T-helper 22 cell (primary cell): ENCODE data around the gene GDE1.

ENCODE experiments used
- DNase-seq: peaks from one replicate; pipeline ENCODE4 v3.0.0-alpha.2; 2020; ENCODE audit warnings: low read depth

GDE1 gene

DNA sequence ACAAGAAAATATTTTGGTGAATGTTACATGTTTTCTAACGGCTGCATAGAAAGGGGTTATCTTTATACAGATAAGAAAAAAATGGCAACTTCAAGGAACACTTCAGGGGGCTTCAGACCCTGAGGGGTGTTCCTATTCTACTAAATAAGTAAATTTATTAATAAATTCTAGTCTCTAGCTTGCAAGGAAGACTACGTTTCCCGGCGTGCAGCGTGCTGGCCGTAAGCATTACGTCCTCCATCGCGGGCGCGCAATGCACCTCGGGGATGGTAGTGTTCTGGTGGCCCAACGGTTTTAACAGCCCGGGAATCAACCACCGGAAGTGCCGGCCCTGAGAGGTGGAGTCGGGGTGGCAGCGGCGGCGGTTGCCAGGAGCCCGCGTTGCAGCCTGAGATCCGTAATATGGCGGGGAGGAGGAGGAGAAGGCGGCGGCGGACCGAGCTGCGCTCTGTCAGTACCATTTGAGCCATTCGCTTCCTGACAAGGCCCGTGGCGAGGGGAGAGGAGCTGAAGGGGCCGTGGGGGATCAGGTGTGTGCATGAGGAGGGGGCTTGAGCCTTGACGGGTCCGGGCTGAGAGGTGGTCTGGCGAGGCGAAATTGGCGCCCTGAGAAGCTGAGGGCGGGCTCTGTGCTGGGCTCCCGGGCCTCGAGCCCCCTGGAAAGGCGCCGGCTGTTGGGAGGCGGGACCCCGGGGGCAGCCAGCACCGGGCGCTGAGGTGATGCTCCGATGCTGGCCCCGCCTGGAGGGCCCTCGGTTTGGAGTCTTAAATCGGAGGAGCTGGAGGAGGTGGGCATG, 1.9 kb upstream of the GDE1 start, which contains the start of gene CCP110:
CCP110 (plus strand) TSS at position 384 of the 797 bp plus-strand sequence. CDS start 3,940 bp downstream, outside the sequence.
- DNase-seq, result peak; percentile 94

DNA sequence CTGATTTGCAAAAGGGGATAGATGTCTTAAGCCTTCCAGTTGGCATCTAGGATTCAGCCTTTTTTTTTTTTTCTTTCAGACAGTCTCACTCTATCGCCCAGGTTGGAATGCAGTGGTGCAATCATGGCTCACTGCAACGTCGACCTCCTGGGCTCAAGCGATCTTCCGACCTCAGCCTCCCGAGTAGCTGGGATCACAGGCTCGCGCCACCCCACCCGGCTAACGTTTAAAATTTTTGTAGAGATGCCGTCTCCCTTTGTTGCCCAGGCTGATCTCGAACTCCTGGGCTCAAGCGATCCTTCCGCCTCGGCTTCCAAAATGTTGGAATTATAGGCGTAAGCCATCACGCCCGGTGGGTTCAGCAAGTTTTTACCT, 1.3 kb upstream of the GDE1 start:
- DNase-seq, result no peak

DNA sequence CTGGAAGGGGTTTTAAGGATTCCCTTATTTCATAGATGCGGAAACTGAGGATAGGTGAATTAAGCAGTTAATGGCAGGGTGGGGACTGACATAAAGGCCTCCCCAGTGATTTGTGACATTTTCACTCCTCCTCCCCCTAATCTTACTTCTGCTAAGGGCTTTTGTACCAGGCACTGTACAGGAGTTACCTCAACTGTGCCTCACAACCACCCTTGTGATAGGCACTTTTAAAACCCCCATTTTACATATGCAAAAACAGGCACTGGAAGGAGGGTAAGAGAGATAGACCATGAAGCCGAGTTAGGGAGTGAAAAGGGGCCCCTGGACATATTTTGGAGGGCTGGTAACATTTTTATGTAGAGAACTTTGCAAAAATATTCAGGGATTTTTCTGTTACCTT, 862 bp upstream of the GDE1 start:
- DNase-seq, result no peak

DNA sequence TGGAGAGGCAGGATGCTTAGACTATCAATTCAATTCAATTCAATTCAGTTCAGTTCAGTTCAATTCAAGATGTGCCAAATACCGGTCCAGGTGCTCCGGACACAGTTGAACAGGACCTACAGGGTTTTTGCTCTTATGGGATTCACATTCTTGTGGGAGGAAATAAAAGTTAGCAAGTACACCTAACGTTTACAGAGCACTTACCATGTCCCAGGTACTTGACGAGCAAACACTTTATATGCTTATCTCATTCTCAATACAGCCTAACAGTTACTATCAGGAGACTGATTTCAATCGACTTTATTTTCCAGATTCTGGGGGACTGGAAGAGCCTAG, 467 bp upstream of the GDE1 start:
- no peak for DNase-seq

DNA sequence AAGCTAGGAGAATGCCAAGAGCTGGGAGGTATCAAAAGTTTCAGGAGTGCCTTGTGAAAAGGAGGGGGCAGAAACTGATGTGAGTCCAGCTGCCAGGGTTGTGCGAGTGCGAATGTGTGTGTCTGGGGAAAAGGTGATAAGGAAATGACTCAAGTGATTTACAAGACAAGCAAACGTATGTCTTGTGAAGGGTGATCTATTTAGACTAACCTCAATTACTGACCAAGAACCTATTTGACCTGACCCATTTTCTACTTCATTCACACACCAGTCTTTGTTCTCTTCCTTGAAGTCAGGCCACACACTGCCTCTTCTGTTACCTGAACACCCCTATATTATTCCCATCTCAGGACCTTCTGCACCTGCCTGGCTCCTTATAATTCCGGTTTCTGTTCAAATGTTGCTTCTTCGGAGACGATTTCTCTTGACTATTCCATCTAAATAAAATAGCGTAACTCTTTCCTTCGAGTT, 1.0 kb downstream of the GDE1 start:
- no peak for DNase-seq

DNA sequence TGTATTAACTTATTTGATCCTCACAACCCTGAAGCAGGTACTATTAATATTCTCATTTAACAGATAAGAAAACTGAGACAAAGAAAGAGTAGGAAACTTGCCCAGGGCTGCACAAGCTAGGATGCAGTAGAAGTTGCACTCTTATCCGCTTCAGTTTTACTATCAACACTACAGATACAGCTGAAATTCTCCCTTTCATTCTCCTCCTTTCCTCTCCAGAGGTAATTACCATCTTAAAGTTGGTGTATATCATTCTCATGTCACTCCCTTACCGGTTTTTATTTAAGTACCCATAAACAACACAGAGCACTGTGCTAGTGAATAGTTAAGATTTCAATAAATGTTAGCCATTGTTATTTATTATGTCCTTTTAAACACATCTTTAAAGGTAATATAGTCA, 3.5 kb downstream of the GDE1 start:
- DNase-seq, result no peak

DNA sequence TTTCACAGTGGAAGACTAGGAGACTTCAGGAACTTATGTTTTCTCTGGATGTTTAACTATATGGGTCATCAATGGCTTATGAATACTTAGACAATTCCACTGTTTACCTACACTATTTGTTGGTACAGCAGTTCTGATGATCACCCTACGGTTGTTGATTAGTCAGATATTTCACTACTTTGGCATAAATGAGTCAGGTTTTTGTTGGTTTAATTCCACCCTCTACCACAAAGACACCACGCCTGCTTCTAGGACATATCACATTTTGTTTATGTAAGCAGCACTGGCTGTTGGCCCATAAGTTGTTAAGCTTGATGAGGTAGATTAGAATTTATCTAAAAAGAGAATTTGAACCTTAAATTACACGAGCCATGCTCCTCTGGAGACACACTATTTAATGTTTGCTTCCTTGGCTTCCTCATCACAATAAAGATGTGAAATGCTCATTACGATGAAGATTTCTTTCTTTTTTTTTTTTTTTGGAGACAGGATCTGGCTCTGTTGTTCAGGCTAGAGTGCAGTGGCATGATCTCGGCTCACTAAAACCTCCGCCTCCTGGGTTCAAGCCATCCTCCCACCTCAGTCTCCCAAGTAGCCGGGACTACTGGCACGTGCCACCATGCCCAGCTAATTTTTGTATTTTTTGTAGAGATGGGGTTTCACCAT, 4.3 kb downstream of the GDE1 start:
- no peak for DNase-seq

DNA sequence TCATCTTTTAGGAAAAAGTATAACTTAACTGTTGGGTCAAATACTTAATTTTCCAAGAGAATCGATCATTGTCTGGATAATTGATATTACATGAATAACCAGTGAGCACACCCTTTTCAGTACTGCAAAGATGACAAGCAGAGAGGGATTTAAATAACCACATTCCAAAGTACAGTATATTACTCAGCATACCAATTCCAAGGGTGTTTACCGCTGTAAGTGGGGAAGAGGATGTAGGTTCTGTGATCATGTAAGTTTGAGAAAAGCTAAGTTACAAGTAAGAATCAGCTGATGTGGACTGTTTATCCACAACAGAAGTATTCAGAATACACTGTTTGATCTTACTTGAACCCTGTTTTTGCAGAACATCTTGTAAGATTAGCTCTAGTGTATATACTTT, 6.1 kb downstream of the GDE1 start:
- DNase-seq, result no peak

DNA sequence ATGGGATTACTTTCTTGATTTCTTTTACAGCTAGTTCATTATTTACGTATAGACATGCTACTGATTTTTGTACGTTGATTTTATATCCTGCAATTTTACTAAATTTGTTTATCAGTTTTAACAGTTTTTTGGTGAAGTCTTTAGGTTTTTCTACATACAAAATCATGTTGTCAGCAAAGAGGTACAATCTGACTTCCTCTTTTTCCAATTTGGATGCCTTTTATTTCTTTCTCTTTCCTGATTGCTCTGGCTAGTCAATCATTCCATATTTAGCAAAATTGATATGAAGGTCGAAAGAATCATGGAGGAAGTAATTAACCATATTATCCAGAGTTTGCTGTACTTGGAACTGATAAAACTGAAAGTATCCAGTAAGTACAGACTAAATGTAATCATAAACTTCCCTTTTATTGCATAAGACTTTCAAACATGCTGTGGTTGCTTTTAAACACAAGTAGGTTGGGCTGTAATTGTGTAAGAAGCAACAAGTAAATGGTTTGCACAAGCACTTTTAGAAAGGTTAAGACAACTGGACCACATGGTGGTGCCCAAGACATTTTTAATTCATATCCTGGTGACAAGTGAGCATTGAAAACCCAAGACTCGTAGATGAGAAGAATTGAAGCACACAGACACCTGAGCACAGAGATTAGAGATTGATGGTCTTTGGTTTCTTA, 8.4 kb downstream of the GDE1 start:
- no peak for DNase-seq

DNA sequence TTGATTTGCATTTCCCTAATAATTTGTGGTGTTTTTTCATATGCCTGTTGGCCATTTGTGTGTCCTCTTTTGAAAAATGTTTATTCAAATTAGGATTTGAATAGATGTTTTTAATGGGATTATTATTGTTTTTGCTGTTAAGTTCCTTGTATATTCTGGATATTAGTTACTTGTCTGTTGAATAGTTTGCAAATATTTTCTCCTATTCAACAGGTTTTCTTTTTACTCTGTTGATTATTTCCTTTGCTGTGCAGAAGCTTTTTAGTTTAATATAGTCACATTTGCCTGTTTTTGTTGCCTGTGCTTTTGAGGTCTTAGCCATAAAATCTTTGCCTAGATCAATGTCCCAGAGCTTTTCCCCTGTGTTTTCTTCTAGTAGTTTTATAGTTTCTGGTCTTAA, 9.6 kb downstream of the GDE1 start:
- DNase-seq, result no peak

DNA sequence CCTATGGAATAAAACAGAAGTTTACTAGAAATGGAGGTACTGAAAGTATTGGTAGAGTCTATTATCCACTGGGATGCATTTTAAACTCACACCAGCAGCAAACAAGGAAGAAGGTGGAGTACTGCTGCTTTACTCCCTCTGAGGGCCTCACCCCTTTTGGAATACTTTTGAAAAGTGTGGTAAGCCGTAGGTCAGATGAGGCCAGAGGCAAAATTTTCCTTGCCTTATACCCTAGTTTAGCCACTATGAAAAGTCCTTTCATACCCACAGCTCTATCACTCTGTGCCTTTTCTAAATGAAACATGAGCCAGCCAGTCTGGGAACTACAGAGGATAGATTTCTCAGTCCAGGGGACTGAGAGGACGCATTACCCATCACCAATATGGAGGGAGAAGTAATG, 14.0 kb downstream of the GDE1 start:
- no peak for DNase-seq

DNA sequence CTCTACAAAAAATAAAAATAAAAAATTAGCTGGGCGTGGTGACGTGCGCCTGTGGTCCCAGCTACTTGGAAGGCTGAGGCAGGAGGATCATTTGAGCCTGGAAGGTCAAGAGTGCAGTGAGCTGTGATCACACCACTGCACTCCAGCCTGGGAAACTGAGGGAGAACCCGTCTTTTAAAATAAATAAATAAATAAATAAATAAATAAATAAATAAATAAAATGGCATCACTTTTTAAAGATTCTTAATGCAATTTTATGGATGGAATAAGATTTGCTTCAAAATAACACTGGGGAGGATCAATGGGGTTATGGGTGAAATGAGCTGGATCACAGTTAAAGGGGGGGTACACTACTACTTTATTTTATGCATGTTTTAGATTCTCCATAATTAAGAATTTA, 14.9 kb downstream of the GDE1 start:
- DNase-seq, result no peak

DNA sequence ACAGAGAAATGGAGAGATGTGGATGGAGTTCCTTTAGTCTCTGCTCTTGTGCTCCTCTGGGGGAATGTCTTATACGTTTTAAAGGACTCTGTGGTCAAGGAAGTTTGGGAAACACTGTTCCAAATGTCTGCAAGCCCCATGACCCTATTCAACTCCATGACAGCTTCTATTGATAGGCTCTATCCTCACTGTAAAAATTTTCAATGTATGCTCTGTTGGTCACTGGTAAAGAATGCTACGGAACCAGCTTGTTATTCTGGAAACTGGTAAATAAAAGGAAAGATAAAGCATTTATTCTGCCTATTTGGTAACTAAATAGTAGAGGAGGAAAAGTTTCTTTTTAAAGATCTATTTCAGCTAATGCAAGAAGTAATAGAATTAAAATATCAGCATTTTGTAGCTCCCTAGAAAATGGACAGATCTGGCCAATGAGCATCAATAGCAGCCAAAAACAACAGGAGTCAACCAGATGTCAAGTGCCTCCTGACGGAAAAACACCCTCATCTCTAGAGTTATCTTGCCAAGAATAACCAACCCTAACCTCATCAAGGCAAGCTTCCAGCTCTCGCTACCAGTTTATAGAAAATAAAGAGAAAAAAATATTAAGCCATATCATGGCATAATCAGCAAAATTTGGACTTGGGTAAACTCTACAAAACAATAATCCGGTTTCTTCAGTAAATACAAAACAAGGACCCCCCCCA, 16.1 kb downstream of the GDE1 start:
- no peak for DNase-seq

DNA sequence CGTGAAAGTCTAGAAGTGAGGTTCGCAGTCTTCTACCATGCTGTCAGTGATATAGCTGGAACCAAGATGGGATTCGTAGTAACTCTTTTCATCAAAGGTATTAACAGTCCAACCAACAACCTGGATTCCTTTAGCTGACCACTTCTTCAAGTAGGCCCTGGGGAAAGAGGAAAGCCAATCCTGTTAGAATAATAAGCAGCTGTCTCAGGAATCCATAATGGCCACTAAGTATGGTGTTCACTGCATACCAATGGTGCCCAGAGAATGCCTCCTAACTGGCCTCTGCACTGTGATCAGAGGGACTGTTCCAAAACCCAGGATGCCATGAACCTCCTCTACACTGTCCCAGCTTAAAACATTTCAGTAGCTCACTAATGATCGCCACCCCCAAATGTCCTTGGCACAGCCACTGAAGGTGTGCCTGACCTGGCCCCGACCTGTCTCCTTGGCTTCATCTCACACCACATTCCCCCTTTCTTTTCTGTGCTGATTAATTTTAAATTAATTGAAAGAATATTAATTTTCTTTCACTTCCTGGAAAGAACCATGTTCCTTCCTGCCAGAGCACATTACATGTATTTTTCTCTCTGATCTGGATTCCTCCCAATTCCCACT, 18.3 kb downstream of the GDE1 start:
- no peak for DNase-seq

DNA sequence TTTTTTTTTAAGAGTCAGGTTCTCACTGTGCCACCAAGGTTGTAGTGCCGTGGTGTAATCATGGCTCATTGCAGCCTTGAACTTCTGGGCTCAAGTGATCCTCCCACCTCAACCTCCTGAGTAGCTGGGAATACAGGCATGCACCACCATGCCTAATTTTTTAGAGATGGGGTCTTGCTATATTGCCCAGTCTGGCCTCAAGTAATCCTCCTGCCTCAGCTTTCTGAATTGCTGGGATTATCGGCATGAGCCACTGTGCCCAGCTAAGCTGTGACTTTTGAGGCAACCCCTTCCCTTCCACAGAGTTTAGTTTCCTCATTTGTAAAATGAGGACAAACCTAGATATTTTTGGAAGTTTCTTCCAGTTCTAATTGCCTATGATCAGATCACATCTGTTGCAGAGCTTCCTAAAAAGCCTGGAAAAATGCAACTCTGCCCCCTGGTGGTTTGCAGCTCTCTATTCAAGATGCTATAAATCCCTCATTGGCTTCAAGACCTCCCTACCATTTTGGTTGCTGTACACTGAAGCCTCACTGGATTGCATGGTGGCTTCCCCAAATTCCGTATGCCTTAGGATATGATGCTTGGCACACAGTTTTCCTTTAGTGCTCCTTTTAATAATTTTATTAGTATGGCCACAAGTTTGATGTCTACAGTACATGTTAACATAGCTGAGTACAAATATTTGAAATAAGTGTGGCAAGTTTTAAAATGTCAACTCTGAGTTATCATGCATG, 19.3 kb downstream of the GDE1 start:
- no peak for DNase-seq

DNA sequence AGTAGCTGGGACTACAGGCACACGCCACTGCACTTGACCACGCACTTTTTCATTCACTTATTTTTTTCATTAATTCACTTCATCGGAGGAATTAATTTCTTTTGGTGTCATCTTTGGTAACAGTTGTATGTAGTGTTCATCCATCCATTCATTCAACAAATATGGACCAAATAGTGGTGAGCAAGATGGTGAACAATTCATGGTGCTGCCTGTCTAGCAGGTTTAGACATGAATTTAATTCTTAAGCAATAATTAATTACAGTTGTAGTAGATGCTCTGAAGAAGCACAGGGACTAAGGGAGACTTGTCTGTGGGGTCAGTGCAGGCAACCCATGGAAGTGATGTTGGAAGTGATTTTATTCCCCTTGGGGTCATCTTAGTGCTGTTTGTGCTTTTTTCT, 22.4 kb downstream of the GDE1 start:
- no peak for DNase-seq

DNA sequence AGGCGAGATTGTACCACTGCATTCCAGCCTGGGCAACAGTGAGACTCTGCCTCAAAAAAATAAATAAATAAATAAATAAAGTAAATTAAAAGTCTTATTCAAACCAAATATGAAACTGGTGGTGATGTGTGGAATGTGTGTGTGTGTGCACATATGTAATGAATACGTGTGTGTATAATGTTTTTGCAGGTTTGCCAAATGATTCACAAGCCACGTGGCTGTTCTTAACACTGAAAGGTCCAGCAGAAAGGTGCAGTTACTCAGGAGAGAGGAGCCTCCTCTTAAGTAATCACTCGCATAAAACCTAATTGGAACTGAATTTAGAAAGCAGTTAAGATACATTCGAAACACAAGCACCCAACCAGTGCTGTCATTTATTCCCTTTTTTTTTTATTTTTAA, 22.9 kb downstream of the GDE1 start:
- no peak for DNase-seq

DNA sequence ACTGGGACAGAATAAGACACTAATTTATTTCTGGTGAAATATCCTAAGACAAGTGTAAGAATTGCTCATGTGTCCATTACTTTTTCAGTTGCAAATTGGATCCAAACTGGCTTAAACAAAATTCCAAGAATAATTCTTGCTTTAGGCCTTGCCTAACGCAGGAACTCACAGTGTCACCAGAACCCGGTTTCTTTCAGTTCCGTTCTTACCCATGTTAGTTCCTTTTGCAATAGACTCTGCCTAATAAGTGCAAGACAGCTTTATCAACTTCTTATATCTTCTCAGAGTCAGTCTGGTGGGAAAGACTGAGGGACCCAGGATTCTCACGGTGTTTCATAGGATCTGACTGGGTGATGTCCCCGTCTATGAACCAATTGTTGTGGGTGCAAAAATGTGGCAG, 24.7 kb downstream of the GDE1 start:
- no peak for DNase-seq

DNA sequence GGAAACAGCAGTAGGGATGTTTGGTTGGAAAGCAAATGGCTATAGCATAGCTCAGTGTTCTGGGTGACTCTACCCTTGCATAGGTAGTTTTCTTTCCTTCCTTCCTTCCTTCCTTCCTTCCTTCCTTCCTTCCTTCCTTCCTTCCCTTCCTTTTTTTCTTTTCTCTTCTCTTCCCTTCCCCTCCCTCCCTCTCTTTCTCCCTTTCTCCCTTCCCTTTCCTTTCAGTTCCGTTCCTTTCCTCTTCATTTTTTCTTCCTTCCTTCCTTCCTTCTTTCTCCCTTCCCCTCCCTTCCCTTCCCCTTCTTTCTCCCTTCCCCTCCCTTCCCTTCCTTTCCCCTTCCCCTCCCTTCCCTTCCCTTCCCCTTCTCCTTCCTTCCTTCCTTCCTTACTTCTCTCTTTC, 31.3 kb downstream of the GDE1 start:
- DNase-seq, result no peak

DNA sequence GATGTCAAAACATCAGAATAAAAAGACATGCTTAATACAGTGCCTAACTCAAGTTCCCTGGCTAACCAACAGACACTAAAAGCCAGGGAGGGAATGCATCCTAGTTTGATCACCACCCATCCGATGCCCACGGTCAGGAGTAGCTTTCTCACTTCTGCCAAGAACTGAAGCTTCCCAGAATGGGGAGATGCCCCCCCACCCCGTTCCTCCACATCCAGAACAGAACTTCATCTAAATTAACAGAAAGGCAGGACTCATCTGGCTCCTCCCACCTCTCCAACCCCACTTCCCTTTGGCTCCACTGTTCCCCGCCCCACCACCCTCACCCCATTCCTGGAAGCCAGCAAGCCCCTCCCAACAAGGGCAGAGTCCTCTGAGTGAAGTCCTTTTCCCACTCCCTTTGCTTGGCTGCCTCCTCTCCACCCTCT, 33.7 kb downstream of the GDE1 start:
- DNase-seq, result no peak

DNA sequence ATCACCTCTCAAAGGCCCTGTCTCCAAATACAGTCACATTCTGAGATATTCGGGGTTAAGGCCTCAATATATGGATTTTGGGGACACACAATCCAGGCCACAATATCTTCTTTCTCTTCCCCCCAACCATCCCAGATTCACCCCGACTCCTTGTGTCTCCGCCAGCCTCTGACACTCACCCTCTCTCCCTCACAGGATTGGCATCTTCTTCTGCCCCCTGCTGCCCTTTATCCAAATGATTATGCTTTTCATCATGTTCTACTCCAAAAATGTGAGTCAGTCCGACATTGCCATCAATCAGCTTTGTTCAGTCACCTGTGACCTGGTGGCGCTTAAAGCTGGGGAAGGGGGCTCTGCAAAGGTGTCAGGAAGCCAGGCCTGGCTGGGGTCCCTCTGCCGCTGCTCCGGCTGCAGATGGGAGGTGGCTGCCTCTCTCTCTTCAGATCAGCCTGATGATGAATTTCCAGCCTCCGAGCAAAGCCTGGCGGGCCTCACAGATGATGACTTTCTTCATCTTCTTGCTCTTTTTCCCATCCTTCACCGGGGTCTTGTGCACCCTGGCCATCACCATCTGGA, 35.1 kb downstream of the GDE1 start:
- no peak for DNase-seq
